GM15510 (cell line): ENCODE measurements around the gene GID8.

ENCODE experiments used
- POLR2A ChIP-seq: IDR thresholded peaks from 3 replicates; pipeline ENCODE4 v1.6.1; 2011; ENCODE audit warnings: borderline replicate concordance; ENCODE audit not compliant: insufficient read length; ENCODE audit errors: extremely low read depth

GID8 gene

DNA sequence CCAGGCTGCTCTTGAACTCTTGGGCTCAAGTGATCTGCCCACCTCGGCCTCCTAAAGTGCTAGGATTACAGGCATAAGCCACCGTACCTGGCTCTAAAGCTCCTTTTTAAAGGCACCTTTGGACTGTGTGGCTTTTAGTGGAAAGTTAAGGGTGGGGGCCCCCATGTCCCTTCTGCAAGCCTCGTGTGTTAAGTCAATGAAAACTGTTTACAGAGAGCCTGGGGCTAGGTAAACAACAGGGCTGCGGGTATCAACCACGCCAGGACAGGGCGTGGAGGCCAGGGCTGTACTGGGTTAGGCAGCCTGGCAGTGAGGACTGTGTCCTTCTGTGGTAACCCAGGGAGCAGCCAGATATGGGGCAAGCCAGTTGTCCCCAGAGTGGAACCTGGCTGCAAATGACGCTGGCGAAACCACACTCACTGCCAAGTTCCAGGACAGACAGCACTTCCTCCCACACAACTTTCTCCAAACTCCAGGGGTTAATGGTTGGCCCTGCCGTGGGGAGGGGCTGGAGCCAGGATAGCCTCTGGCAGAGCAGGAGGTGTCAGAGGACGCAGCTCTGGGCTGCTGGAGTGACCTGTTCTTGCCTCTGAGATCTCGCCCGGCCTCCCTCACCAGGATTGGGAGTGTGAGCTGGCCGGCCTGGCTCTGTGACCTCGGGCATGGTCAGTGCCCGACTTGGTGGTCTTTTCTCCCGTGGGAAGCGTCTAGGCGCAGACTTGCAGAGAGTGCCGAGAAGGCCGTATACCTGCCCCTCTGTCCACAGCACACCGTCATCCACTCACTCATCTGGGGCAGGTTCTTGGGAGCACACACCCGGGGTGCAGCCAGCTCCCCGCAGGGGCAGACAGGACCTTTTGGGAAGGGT lies 17.8 kb downstream of the GID8 start:
- TF ChIP-seq POLR2A: no peak

DNA sequence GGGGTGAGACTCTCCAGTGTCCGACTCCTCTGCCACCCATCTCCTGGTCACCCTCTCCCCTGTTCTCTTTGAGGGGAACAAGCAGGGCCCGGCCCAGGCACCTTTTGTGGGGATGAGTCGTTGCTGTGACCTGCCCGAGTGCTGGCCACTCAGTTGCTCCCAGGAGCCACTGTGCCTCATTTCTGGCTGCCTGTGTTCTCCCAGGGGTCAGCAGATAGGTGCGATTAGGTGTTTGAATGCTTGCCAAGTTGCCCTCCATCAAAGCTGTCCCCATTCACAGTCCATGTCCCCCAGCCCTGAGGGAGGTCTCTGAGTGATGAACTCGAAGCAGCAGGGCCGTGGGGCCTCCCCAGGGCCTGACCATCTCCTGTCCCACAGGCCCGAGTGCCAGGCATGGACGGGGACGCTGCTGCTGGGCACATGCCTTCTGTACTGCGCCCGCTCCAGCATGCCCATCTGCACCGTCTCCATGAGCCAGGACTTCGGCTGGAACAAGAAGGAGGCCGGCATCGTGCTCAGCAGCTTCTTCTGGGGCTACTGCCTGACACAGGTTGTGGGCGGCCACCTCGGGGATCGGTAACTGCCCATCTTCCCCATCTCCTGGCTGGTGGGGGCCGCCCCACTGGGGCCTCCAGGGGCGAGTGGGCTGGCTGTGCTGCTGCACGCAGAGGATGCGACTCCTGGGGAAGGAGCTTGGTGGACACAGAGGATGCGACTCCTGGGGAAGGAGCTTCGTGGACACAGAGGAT lies 18.6 kb downstream of the GID8 start:
- TF ChIP-seq POLR2A: no peak

DNA sequence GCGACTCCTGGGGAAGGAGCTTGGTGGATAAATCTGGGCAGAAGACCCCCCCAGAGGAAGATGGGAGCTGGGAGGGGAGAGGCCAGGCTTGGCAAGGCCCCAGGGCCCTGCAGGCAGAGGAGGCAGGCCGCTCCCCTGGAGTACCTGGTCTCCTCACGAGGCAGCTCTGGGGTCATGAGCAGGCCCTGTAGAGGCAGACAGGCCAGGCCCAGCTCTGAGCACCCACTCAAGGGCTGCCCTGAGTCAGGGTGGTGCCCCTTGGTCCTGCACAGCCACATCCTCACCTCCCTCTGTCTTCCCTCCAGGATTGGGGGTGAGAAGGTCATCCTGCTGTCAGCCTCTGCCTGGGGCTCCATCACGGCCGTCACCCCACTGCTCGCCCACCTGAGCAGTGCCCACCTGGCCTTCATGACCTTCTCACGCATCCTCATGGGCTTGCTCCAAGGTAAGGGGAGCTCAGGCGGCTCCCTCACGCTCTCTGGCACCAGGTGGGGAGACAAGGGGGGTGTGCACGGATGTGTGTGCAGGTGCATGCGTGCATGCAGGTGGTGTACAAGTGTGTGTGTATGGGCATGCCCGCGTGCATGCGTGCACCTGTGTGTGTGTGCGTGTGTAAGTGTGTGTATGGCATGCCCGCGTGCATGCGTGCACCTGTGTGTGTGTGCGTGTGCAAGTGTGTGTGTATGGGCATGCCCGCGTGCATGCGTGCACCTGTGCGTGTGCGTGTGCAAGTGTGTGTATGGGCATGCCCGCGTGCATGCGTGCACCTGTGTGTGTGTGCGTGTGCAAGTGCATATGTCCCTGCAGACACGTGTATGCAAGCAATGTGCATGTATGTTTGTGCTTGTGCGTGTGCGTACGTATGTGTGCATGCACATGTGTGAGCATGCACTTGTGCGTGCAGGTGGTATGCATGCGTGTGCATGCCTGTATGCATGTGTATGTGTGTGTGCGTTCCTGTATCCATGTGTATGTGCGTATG lies 19.5 kb downstream of the GID8 start:
- no peak for TF ChIP-seq POLR2A

- TF ChIP-seq POLR2A: no peak
Measured at GRCh38 chr20:62958388-62959100, 20.6 kb downstream of the GID8 start.

GRCh38 chr20:62959101-62959971 lies 21.4 kb downstream of the GID8 start:
- TF ChIP-seq POLR2A: no peak

DNA sequence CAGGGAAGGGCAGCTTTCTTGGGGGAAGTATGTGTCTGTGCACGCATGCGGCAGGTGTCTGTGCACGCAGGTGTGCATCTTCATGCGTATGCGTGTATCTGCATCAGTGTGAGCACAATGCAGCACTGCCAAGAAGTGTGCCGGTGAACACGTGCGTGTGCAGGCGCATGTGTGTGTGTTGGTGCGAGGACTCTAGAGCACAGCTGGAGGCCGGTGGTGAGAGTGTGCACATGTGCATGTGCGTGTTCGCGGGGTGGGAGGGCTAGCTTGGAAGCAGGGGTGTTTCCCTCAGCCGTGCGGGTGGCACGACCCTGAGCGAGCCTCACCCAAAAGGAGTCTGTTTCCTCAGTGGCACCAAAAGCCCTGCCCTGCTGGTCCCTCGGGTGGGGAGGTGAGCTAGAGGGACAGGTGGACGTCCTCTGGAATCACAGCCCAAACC lies 22.1 kb downstream of the GID8 start:
- no peak for TF ChIP-seq POLR2A

- no peak for TF ChIP-seq POLR2A
Measured at GRCh38 chr20:62961310-62961783, 23.4 kb downstream of the GID8 start.

DNA sequence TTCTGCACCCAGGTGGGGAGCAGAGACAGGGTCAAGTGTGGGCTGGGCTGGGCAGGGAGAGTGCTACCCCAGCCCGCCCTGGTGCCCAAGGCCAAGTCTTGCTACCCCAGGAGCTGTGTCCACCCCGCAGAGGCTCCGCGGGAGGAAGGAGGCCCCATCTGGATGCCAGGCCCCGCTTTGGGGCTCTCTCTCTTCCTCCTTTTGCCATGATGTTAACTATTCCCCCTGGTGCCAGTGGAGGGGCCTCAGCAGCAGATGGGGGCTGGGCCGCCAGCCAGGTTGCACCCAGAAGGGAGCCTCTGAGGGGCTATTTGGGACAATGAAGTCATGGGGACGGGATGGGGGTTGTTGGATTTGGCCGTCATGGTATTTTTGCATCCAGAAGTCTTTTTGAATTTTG lies 23.9 kb downstream of the GID8 start:
- TF ChIP-seq POLR2A: no peak

DNA sequence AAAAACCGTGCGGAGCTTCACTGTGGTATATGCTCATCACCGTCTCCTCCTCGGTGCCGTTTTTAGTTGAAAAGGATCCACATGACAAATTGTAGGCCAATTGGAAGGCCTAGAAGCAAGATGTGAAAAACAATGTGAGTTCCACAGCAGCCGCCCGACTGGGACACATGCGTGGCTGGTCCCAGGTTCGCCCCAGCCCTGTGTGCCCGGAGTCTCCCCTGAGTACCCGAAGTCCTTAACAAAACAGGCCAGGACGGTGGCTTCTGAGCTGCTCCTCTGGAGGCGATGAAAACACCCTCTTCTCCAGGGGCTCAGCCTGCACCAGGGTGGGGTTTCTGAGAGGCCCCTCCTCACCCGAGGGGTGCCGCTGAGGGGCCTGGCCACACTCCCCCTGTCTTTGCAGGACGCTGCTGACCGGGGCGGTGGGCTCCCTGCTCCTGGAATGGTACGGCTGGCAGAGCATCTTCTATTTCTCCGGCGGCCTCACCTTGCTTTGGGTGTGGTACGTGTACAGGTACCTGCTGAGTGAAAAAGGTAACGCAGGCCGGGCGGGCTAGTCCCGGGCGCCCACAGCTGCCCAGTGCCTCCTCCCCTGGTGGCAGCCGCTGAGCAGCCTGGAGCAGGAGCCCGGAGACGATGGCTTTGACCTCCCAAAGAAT lies 24.4 kb downstream of the GID8 start:
- no peak for TF ChIP-seq POLR2A

GRCh38 chr20:62962891-62963613 lies 25.1 kb downstream of the GID8 start:
- TF ChIP-seq POLR2A: no peak

DNA sequence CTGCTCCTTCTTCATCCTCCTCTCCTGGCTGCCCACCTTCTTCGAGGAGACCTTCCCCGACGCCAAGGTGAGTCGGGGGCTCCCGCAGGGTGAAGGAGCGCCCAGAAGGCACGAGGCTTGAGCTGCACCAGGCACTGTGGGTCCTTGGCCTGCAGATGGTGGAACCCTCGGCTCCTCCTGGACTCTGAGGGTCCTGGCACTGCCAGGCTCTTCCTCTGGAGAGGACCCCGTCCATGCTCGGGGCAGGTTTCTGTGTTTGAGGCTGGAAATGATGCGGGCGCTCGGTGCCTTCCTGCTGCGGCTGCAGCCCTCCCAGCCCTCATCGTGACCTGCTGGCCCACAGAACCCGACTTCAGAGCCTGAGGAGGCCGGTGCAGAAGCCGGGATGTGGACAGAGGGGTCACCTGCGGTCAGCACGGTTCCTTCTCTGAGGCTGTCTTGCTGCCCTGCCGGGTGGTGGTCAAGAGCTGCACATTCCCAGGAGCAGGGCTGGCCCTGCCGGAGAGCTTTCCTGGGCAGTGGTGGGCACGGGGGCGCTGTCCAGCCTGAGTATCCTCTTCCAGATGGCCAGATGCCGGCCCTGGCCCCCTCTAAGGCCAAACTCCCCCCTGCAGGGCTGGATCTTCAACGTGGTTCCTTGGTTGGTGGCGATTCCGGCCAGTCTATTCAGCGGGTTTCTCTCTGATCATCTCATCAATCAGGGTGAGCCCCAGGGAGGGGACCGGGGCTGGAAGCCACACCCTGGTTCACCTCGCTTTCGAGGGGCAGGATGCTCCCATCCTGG lies 25.9 kb downstream of the GID8 start:
- no peak for TF ChIP-seq POLR2A
